Brain microvascular endothelial cell (primary cell): ENCODE results near the gene CCDC82.

Source experiments
- DNase-seq: peaks from one replicate; pipeline ENCODE4 v3.0.0-alpha.2; 2020
- H3K27ac ChIP-seq: fragments of 250-450 bp; sonication (Bioruptor Pico); 2 replicates; pipeline ENCODE4 v1.5.1; 2020; ENCODE audit warnings: mild to moderate bottlenecking, moderate library complexity
- H3K27me3 ChIP-seq: fragments of 250-450 bp; sonication (Bioruptor Pico); replicated peaks from 2 replicates; pipeline ENCODE4 v1.5.1; 2020; ENCODE audit warnings: mild to moderate bottlenecking
- H3K36me3 ChIP-seq: fragments of 250-450 bp; sonication (Bioruptor Pico); replicated peaks from 2 replicates; pipeline ENCODE4 v1.5.1; 2020; ENCODE audit warnings: mild to moderate bottlenecking
- H3K4me3 ChIP-seq: 2 replicates; pipeline ENCODE4 v1.5.1; 2011; ENCODE audit warnings: low read depth, mild to moderate bottlenecking, control low read depth, low read length, moderate library complexity
- CTCF ChIP-seq: IDR thresholded peaks from 2 replicates; pipeline ENCODE4 v1.5.1; 2011; ENCODE audit warnings: low read depth, mild to moderate bottlenecking, moderate library complexity, low read length, control low read depth, inconsistent platforms; ENCODE audit errors: missing control alignments
- in situ Hi-C: cut with HindIII; loops from 2 replicates; pipeline ENCODE4 v1.10.0; 2017; ENCODE audit warnings: low sequenced_read_pairs, low pct_ligation_motif_present

Gene CCDC82

GRCh38 chr11:96322775-96323641 is 66.7 kb downstream of the CCDC82 start:
- H3K27ac ChIP-seq = peak overlapping the region; percentile 43
- TF ChIP-seq CTCF = no peak
- H3K4me3 ChIP-seq = no peak overlapping the region
- peaks cover 3% of the 10 kb centered on the region for H3K36me3 ChIP-seq
- in situ Hi-C loops = no loop called here
- H3K27me3 ChIP-seq = no peaks in the 10 kb centered on the region
- DNase-seq = no peak

GRCh38 chr11:96321091-96321490 is 68.6 kb downstream of the CCDC82 start:
- Histone ChIP-seq H3K4me3 (no peak overlapping the region), H3K27ac (no peak overlapping the region), H3K27me3 (no peaks in the 10 kb centered on the region), H3K36me3 (peaks cover under 1% of the 10 kb centered on the region)
- no peak for DNase-seq
- in situ Hi-C loops = no loop called here
- no peak for TF ChIP-seq CTCF

- Histone ChIP-seq H3K27ac (no peak overlapping the region), H3K27me3 (no peaks in the 10 kb centered on the region), H3K4me3 (no peak overlapping the region), H3K36me3 (no peaks in the 10 kb centered on the region)
- no peak for TF ChIP-seq CTCF
- DNase-seq = no peak
- in situ Hi-C loops = no loop called here
Observed at GRCh38 chr11:96319898-96320656, 69.6 kb downstream of the CCDC82 start.

GRCh38 chr11:96318850-96319249 is 70.9 kb downstream of the CCDC82 start:
- Histone ChIP-seq H3K27me3 (no peaks in the 10 kb centered on the region), H3K27ac (no peak overlapping the region), H3K36me3 (no peaks in the 10 kb centered on the region), H3K4me3 (no peak overlapping the region)
- no peak for DNase-seq
- in situ Hi-C loops = no loop called here
- TF ChIP-seq CTCF = no peak

GRCh38 chr11:96318399-96318798 is 71.3 kb downstream of the CCDC82 start:
- DNase-seq = no peak
- no peaks in the 10 kb centered on the region for H3K36me3 ChIP-seq
- no peaks in the 10 kb centered on the region for H3K27me3 ChIP-seq
- in situ Hi-C loops = no loop called here
- no peak for TF ChIP-seq CTCF
- no peak overlapping the region for H3K27ac ChIP-seq
- H3K4me3 ChIP-seq = no peak overlapping the region
